ENCODE data around the gene TNNT2.

DNA sequence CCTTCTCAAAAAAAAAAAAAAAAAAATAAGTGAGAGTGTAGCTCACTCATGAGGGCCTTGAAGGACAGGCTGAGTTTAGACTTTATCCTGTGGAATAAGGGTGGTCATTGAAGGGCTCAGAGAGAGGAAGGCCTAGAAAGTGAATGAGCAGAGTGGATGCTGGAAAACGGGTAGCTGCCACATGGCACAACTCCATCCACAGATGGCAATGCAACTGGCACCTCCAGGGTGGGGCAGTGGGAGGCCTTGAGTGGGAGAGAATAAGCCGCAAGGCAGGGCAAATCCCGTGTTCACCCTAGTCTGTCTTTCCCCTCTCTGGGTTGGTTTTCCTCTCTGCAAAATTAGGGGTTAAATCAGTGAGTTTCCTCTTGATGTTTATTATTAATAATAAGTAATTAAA lies 41.0 kb upstream of the TNNT2 start:
- TF ChIP-seq, protein P1, sequence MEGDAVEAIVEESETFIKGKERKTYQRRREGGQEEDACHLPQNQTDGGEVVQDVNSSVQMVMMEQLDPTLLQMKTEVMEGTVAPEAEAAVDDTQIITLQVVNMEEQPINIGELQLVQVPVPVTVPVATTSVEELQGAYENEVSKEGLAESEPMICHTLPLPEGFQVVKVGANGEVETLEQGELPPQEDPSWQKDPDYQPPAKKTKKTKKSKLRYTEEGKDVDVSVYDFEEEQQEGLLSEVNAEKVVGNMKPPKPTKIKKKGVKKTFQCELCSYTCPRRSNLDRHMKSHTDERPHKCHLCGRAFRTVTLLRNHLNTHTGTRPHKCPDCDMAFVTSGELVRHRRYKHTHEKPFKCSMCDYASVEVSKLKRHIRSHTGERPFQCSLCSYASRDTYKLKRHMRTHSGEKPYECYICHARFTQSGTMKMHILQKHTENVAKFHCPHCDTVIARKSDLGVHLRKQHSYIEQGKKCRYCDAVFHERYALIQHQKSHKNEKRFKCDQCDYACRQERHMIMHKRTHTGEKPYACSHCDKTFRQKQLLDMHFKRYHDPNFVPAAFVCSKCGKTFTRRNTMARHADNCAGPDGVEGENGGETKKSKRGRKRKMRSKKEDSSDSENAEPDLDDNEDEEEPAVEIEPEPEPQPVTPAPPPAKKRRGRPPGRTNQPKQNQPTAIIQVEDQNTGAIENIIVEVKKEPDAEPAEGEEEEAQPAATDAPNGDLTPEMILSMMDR (IDR thresholded peaks at IDR 0.05): no peak
- TF ChIP-seq POLR2A (IDR thresholded peaks at IDR 0.05): no peak
